ENCODE measurements around the gene SMCO4.

SMCO4 gene

GRCh38 chr11:93498641-93499040 lies 44.5 kb downstream of the SMCO4 start:
- no peak for DNase-seq

- DNase-seq: no peak
Observed at GRCh38 chr11:93498161-93498560, 45.0 kb downstream of the SMCO4 start.

GRCh38 chr11:93497596-93497995 lies 45.6 kb downstream of the SMCO4 start:
- DNase-seq: no peak

- DNase-seq: no peak
Observed at GRCh38 chr11:93494357-93494756, 48.8 kb downstream of the SMCO4 start.

GRCh38 chr11:93493252-93493897 lies 49.8 kb downstream of the SMCO4 start:
- DNase-seq: no peak

- DNase-seq: no peak
Observed at GRCh38 chr11:93492464-93493251, 50.5 kb downstream of the SMCO4 start.

GRCh38 chr11:93491973-93492372 lies 51.2 kb downstream of the SMCO4 start:
- no peak for DNase-seq

GRCh38 chr11:93490996-93491618 lies 52.1 kb downstream of the SMCO4 start:
- no peak for DNase-seq

GRCh38 chr11:93489841-93490240 lies 53.4 kb downstream of the SMCO4 start:
- no peak for DNase-seq

GRCh38 chr11:93487032-93487483 lies 56.1 kb downstream of the SMCO4 start:
- DNase-seq: no peak

GRCh38 chr11:93485983-93486382 lies 57.2 kb downstream of the SMCO4 start:
- DNase-seq: no peak

- DNase-seq: no peak
Observed at GRCh38 chr11:93484716-93485115, 58.5 kb downstream of the SMCO4 start.

- DNase-seq: no peak
Observed at GRCh38 chr11:93482556-93482955, 60.6 kb downstream of the SMCO4 start.

GRCh38 chr11:93481696-93482095 lies 61.5 kb downstream of the SMCO4 start:
- no peak for DNase-seq

- DNase-seq: no peak
Observed at GRCh38 chr11:93481279-93481678, 61.9 kb downstream of the SMCO4 start.

- no peak for DNase-seq
Observed at GRCh38 chr11:93480756-93481155, 62.4 kb downstream of the SMCO4 start.

GRCh38 chr11:93480256-93480655 lies 62.9 kb downstream of the SMCO4 start:
- DNase-seq: no peak

- DNase-seq: no peak
Observed at GRCh38 chr11:93478841-93479240, 64.3 kb downstream of the SMCO4 start.

GRCh38 chr11:93477684-93478234 lies 65.4 kb downstream of the SMCO4 start:
- DNase-seq: no peak

- no peak for DNase-seq
Observed at GRCh38 chr11:93476796-93477195, 66.4 kb downstream of the SMCO4 start.

GRCh38 chr11:93474123-93474522 lies 69.1 kb downstream of the SMCO4 start:
- DNase-seq: no peak

GRCh38 chr11:93468290-93468689 lies 74.9 kb downstream of the SMCO4 start:
- no peak for DNase-seq

- no peak for DNase-seq
Observed at GRCh38 chr11:93467054-93467453, 76.1 kb downstream of the SMCO4 start.

Data from CD4-positive, alpha-beta T cell treated with Interferon alpha-2 for 1 hour (primary cell).